GM12892 (cell line): ENCODE measurements around the gene MVB12B.

Experiments
- POLR2A ChIP-seq: IDR thresholded peaks from 2 replicates; pipeline ENCODE4 v1.6.1; 2011; ENCODE audit warnings: low read depth, low read length, control low read depth
- TAF1 ChIP-seq: IDR thresholded peaks from 2 replicates; pipeline ENCODE4 v1.6.1; 2011; ENCODE audit warnings: low read depth, mild to moderate bottlenecking, control low read depth, low read length, borderline replicate concordance

- TF ChIP-seq TAF1: no peak
- no peak for TF ChIP-seq POLR2A
These were observed 136.0 kb downstream of the MVB12B start for GRCh38 chr9:126462617-126463016.
